SK-N-MC (cell line): ENCODE results near the gene STK4.

ENCODE experiments used
- EZH2 ChIP-seq: fragments of 200-600 bp; sonication (generic); IDR thresholded peaks from one replicate; pipeline ENCODE4 v1.6.1; 2017; ENCODE audit warnings: antibody characterized with exemption
- POLR2AphosphoS5 ChIP-seq: IDR thresholded peaks from 2 replicates; pipeline ENCODE4 v1.6.1; 2012; ENCODE audit warnings: mild to moderate bottlenecking, low read depth, low read length, borderline replicate concordance

DNA sequence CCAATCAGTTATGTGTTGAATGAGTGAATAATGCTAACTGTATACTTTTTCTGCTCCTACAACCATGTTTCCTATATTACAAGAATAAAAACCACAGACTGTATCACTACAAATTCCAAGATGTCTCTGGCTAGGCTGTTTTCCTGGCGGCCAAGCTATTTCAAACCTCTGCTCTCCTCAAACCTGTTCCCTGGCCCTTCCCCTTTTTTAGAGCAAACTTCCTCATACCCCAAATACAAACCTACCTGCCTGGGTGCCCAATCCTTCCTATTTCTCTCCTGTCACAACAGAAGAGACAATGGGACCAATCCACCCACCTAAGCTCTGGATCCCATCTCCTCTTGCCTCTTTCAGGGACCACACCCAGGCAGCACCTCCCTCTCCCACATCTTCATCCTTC is 13.6 kb upstream of the STK4 start:
- no peak for TF ChIP-seq POLR2AphosphoS5
- TF ChIP-seq EZH2: no peak
